ENCODE data around the gene CLEC1B.

The CLEC1B gene

DNA sequence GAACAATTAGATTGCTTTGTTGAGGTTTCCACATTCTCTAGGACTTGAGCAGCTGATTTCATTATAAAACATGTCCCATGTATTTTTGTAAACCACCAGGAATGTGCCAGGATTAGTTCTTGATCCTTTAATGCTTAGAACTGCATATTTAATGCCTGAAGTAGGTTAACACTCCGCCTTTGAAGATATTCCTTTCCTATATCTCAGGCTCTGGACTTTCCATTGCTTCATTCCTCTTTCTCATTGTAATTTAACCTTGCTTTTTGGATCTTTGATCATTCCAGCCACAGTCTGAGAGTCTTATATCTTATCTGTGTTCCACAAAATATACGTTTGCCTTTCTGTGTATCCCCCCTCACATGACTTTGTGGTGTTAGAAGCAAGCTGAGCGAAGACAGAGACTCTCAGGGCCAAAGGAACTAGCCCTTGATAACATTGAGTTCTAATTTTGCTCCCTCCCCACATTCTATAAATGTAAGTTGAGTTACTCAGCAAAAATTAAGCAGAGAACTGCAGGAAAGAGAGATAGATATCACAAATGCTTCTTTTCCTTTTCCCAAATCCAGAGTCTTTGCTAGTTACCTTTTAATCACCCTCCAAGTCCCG is 2.4 kb upstream of the CLEC1B start:
- no peak overlapping the region for H3K27ac ChIP-seq (ENCODE audit: extremely low read depth, low read depth, low read length)
- H3K36me3 ChIP-seq (ENCODE audit: control insufficient read depth in 2 of 2, insufficient read depth in 1 of 2, low read length in 2 of 2) = no peaks in the 10 kb centered on the region
- no peaks in the 10 kb centered on the region for H3K4me1 ChIP-seq (ENCODE audit: control insufficient read depth, insufficient read depth, low read length)
- TF ChIP-seq ZNF660 (tag by site-specific recombination; IDR thresholded peaks at IDR 0.05) = no peak
- ChIA-PET POLR2A (no interaction called here), CTCF (no interaction called here)
- H3K4me3 ChIP-seq (ENCODE audit: low read depth, low read length) = no peak overlapping the region
- H3K9me3 ChIP-seq (ENCODE audit: control insufficient read depth, insufficient read depth, low read depth, low read length) = no peaks in the 10 kb centered on the region

DNA sequence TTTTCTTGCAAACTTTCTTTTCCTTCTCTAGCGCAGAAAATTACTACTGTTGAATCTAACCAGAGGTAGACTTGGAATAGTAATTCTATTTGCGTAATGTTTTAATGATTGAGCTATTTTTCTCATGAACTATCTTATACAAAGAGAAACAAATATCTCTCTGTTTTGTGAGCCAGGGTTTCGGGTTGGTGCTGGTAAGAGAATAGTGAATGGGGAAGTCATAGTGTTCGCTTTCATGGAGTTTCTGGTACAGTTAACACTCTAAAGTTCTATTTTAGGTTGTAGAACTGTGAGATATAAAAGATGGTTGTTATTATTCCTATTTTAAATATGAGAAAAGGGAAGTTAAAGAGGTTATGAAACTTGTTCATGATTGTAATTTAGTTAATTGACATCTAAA is 6.6 kb downstream of the CLEC1B start:
- Histone ChIP-seq H3K9me3 (ENCODE audit: control insufficient read depth, insufficient read depth, low read depth, low read length) (no peaks in the 10 kb centered on the region), H3K27ac (ENCODE audit: extremely low read depth, low read depth, low read length) (no peak overlapping the region), H3K4me1 (ENCODE audit: control insufficient read depth, insufficient read depth, low read length) (no peaks in the 10 kb centered on the region), H3K36me3 (ENCODE audit: control insufficient read depth in 2 of 2, insufficient read depth in 1 of 2, low read length in 2 of 2) (no peaks in the 10 kb centered on the region), H3K4me3 (ENCODE audit: low read depth, low read length) (no peak overlapping the region)
- ChIA-PET POLR2A (no interaction called here), CTCF (interaction anchor here (1.9 kb wide), 1 partner anchor 18 kb away, joined by 4 read pairs; the partner anchor contains the start of gene CLEC12B)
- no peak for TF ChIP-seq ZNF391 (tag by site-specific recombination; IDR thresholded peaks at IDR 0.05; ENCODE audit: borderline replicate concordance, low read depth)
- no peak for TF ChIP-seq HOXC10 (CRISPR knock-in tag; IDR thresholded peaks at IDR 0.05)
- TF ChIP-seq ZNF529 (tag by site-specific recombination; IDR thresholded peaks at IDR 0.05; ENCODE audit: insufficient replicate concordance) = no peak
- TF ChIP-seq, protein P1, sequence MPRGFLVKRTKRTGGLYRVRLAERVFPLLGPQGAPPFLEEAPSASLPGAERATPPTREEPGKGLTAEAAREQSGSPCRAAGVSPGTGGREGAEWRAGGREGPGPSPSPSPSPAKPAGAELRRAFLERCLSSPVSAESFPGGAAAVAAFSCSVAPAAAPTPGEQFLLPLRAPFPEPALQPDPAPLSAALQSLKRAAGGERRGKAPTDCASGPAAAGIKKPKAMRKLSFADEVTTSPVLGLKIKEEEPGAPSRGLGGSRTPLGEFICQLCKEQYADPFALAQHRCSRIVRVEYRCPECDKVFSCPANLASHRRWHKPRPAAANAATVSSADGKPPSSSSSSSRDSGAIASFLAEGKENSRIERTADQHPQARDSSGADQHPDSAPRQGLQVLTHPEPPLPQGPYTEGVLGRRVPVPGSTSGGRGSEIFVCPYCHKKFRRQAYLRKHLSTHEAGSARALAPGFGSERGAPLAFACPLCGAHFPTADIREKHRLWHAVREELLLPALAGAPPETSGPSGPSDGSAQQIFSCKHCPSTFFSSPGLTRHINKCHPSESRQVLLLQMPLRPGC (tag by site-specific recombination; IDR thresholded peaks at IDR 0.05) = no peak
- TF ChIP-seq, protein P2, sequence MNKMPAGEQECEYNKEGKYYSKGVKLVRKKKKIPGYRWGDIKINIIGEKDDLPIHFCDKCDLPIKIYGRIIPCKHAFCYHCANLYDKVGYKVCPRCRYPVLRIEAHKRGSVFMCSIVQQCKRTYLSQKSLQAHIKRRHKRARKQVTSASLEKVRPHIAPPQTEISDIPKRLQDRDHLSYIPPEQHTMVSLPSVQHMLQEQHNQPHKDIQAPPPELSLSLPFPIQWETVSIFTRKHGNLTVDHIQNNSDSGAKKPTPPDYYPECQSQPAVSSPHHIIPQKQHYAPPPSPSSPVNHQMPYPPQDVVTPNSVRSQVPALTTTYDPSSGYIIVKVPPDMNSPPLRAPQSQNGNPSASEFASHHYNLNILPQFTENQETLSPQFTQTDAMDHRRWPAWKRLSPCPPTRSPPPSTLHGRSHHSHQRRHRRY (tag by site-specific recombination; IDR thresholded peaks at IDR 0.05) = no peak
- TF ChIP-seq SALL2 (tag by site-specific recombination; IDR thresholded peaks at IDR 0.05; ENCODE audit: borderline replicate concordance) = no peak
- TF ChIP-seq BCL11B (tag by site-specific recombination; IDR thresholded peaks at IDR 0.05; ENCODE audit: low read depth) = no peak
- TF ChIP-seq, protein P3, sequence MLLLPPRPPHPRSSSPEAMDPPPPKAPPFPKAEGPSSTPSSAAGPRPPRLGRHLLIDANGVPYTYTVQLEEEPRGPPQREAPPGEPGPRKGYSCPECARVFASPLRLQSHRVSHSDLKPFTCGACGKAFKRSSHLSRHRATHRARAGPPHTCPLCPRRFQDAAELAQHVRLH (tag by site-specific recombination; IDR thresholded peaks at IDR 0.05) = no peak
- TF ChIP-seq ZNF843 (tag by site-specific recombination; IDR thresholded peaks at IDR 0.05) = no peak
- TF ChIP-seq, protein P4, sequence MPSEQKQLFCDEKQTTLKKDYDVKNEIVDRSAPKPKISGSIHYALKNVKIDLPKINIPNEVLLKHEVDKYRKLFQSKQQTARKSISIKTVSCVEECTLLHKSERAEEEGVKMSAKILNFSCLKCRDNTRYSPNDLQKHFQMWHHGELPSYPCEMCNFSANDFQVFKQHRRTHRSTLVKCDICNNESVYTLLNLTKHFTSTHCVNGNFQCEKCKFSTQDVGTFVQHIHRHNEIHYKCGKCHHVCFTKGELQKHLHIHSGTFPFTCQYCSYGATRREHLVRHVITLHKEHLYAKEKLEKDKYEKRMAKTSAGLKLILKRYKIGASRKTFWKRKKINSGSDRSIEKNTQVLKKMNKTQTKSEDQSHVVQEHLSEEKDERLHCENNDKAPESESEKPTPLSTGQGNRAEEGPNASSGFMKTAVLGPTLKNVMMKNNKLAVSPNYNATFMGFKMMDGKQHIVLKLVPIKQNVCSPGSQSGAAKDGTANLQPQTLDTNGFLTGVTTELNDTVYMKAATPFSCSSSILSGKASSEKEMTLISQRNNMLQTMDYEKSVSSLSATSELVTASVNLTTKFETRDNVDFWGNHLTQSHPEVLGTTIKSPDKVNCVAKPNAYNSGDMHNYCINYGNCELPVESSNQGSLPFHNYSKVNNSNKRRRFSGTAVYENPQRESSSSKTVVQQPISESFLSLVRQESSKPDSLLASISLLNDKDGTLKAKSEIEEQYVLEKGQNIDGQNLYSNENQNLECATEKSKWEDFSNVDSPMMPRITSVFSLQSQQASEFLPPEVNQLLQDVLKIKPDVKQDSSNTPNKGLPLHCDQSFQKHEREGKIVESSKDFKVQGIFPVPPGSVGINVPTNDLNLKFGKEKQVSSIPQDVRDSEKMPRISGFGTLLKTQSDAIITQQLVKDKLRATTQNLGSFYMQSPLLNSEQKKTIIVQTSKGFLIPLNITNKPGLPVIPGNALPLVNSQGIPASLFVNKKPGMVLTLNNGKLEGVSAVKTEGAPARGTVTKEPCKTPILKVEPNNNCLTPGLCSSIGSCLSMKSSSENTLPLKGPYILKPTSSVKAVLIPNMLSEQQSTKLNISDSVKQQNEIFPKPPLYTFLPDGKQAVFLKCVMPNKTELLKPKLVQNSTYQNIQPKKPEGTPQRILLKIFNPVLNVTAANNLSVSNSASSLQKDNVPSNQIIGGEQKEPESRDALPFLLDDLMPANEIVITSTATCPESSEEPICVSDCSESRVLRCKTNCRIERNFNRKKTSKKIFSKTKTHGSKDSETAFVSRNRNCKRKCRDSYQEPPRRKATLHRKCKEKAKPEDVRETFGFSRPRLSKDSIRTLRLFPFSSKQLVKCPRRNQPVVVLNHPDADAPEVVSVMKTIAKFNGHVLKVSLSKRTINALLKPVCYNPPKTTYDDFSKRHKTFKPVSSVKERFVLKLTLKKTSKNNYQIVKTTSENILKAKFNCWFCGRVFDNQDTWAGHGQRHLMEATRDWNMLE (tag by site-specific recombination; conservative IDR thresholded peaks at IDR 0.05; ENCODE audit: low read depth) = no peak
- no peak for TF ChIP-seq ZNF747 (tag by site-specific recombination; IDR thresholded peaks at IDR 0.05)
- TF ChIP-seq MYNN (tag by site-specific recombination; IDR thresholded peaks at IDR 0.05; ENCODE audit: borderline replicate concordance) = no peak
- TF ChIP-seq, protein P5, sequence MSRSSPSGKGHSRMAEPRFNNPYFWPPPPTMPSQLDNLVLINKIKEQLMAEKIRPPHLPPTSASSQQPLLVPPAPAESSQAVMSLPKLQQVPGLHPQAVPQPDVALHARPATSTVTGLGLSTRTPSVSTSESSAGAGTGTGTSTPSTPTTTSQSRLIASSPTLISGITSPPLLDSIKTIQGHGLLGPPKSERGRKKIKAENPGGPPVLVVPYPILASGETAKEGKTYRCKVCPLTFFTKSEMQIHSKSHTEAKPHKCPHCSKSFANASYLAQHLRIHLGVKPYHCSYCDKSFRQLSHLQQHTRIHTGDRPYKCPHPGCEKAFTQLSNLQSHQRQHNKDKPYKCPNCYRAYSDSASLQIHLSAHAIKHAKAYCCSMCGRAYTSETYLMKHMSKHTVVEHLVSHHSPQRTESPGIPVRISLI (tag by site-specific recombination; IDR thresholded peaks at IDR 0.05) = no peak
- TF ChIP-seq ZNF324 (tag by site-specific recombination; IDR thresholded peaks at IDR 0.05) = no peak
- TF ChIP-seq, protein P6, sequence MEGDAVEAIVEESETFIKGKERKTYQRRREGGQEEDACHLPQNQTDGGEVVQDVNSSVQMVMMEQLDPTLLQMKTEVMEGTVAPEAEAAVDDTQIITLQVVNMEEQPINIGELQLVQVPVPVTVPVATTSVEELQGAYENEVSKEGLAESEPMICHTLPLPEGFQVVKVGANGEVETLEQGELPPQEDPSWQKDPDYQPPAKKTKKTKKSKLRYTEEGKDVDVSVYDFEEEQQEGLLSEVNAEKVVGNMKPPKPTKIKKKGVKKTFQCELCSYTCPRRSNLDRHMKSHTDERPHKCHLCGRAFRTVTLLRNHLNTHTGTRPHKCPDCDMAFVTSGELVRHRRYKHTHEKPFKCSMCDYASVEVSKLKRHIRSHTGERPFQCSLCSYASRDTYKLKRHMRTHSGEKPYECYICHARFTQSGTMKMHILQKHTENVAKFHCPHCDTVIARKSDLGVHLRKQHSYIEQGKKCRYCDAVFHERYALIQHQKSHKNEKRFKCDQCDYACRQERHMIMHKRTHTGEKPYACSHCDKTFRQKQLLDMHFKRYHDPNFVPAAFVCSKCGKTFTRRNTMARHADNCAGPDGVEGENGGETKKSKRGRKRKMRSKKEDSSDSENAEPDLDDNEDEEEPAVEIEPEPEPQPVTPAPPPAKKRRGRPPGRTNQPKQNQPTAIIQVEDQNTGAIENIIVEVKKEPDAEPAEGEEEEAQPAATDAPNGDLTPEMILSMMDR (tag by site-specific recombination; IDR thresholded peaks at IDR 0.05) = no peak
- no peak for TF ChIP-seq OVOL3 (tag by site-specific recombination; IDR thresholded peaks at IDR 0.05)
- no peak for TF ChIP-seq ZNF138 (tag by site-specific recombination; IDR thresholded peaks at IDR 0.05; ENCODE audit: borderline replicate concordance)

Data from HEK293 (cell line).